ENCODE data around the gene SHMT2. TPM values are rescaled to one million over a fixed set of nuclear protein-coding genes. Genes with fewer than 3 reads are reported as not detected.

The SHMT2 gene
- total and polyA plus RNA-seq, 9 of the 15 experiments (the other 6 are each of a cell fraction or from before 2014, with no cell fraction given) = 46.1 to 319 (median 115) TPM

- peak; percentile 65; the same call in 1 of the 2 replicates for TF ChIP-seq RREB1 (CRISPR knock-in tag; IDR thresholded peaks at IDR 0.05)
- no peak for TF ChIP-seq CREB1 (IDR thresholded peaks at IDR 0.05)
- TF ChIP-seq CREB1 (CRISPR knock-in tag; IDR thresholded peaks at IDR 0.05) = peak; percentile 54
- TF ChIP-seq EWSR1 (IDR thresholded peaks at IDR 0.05; ENCODE audit: borderline replicate concordance, low read depth, partially characterized antibody) = no peak
- TF ChIP-seq MXD1 (CRISPR knock-in tag; IDR thresholded peaks at IDR 0.05; ENCODE audit: borderline replicate concordance, poor library complexity, severe bottlenecking) = no peak
- no peak for TF ChIP-seq YY1 (IDR thresholded peaks at IDR 0.05; ENCODE audit: borderline replicate concordance in 1 of 3, control insufficient read depth in 1 of 3, extremely low read depth in 1 of 3, insufficient read depth in 3 of 3, insufficient read length in 1 of 3, insufficient replicate concordance in 2 of 3, low read depth in 1 of 3, low read length in 2 of 3)
- no peak for TF ChIP-seq SRF (CRISPR knock-in tag; IDR thresholded peaks at IDR 0.05)
- TF ChIP-seq MXI1 (IDR thresholded peaks at IDR 0.05; ENCODE audit: low read depth, low read length) = no peak
- TF ChIP-seq DPF2 (IDR thresholded peaks at IDR 0.05) = no peak; the same call in 1 of the 2 replicates
- no peak for TF ChIP-seq POLR2AphosphoS5 (IDR thresholded peaks at IDR 0.05; ENCODE audit: control insufficient read depth, insufficient read depth, low read depth, low read length)
- peak; percentile 75; the same call in 1 of the 2 replicates for TF ChIP-seq NR2C2 (CRISPR knock-in tag; IDR thresholded peaks at IDR 0.05)
- no peak for TF ChIP-seq NR2C2 (tag; IDR thresholded peaks at IDR 0.05)
- peak; percentile 89 for TF ChIP-seq CTBP1 (IDR thresholded peaks at IDR 0.05; ENCODE audit: borderline replicate concordance)
- TF ChIP-seq CTCFL (IDR thresholded peaks at IDR 0.05; ENCODE audit: borderline replicate concordance, insufficient read depth, low read depth, low read length, poor library complexity, severe bottlenecking) = peak; percentile 23
- peak; percentile 63 for TF ChIP-seq ATF7 (IDR thresholded peaks at IDR 0.05)
- no peak for TF ChIP-seq RFX7 (CRISPR knock-in tag; IDR thresholded peaks at IDR 0.05)
- TF ChIP-seq NBN (IDR thresholded peaks at IDR 0.05; ENCODE audit: low read depth) = no peak
Observed at GRCh38 chr12:57240066-57240921, 10.8 kb downstream of the SHMT2 start (continued).

Data from K562 (cell line).